RWPE1 (cell line): ENCODE data around the gene TMEM117.
"Not testable (repeated sequence)": the region's sequence is repeated elsewhere in the genome, so short reads cannot be mapped to it uniquely, and the experiment has no call there.

Experiments
- CTCF ChIA-PET: fragments of 350-600 bp; sonication (Branson Sonifier 250); formaldehyde crosslinking; extraction: SDS; loops from one replicate; lab custom pipeline; 2021; lab: Yijun Ruan, JAX
- POLR2A ChIA-PET: fragments of 400-600 bp; formaldehyde crosslinking; extraction: SDS; loops from one replicate; lab custom pipeline; 2020; ENCODE audit warnings: antibody characterized with exemption; ENCODE audit not compliant: low non-redundant PET; lab: Yijun Ruan, JAX
- DNase-seq: peaks from one replicate; pipeline ENCODE4 v3.0.0; 2012; ENCODE audit warnings: low spot score
- H3K27ac ChIP-seq: fragments of 450-650 bp; 2 replicates; pipeline ENCODE4 v1.5.1; 2017
- TF ChIP-seq, protein P1 (sequence below): fragments of 450-650 bp; conservative IDR thresholded peaks from 2 replicates; pipeline ENCODE4 v1.5.1; 2017; ENCODE audit warnings: low read depth, mild to moderate bottlenecking

TMEM117 gene

GRCh38 chr12:43861840-43862150, 25.9 kb downstream of the TMEM117 start:
- TF ChIP-seq, protein P1, sequence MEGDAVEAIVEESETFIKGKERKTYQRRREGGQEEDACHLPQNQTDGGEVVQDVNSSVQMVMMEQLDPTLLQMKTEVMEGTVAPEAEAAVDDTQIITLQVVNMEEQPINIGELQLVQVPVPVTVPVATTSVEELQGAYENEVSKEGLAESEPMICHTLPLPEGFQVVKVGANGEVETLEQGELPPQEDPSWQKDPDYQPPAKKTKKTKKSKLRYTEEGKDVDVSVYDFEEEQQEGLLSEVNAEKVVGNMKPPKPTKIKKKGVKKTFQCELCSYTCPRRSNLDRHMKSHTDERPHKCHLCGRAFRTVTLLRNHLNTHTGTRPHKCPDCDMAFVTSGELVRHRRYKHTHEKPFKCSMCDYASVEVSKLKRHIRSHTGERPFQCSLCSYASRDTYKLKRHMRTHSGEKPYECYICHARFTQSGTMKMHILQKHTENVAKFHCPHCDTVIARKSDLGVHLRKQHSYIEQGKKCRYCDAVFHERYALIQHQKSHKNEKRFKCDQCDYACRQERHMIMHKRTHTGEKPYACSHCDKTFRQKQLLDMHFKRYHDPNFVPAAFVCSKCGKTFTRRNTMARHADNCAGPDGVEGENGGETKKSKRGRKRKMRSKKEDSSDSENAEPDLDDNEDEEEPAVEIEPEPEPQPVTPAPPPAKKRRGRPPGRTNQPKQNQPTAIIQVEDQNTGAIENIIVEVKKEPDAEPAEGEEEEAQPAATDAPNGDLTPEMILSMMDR, result no peak
- H3K27ac ChIP-seq, result no peak overlapping the region
- CTCF ChIA-PET, result no interaction called here
- DNase-seq, result no peak
- POLR2A ChIA-PET, result no interaction called here

DNA sequence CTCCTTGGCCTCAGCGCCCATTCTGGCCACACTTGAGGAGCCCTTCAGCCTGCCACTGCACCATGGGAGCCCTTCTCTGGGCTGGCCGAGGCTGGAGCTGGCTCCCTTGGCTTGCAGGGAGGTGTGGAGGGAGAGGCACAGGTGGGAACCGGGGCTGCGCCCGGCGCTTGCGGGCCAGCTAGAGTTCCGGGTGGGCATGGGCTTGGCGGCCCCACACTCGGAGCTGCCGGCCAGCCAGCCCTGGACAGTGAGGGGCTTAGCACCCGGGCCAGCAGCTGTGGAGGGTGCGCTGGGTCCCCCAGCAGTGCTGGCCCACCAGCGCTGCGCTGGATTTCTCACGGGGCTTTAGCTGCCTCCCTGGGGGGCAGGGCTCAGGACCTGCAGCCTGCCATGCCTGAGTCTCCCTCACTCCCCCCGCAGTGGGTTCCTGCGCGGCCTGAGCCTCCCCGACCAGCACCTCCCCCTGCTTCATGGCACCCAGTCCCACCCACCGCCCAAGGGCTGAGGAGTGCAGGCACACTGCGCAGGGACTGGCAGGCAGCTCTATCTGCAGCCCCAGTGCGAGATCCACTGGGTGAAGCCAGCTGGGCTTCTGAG, 28.0 kb downstream of the TMEM117 start:
- no peak overlapping the region for H3K27ac ChIP-seq
- POLR2A ChIA-PET, result no interaction called here
- CTCF ChIA-PET, result interaction anchor here (0.6 kb wide), 1 partner anchor 58 kb away, joined by 3 read pairs; no protein-coding TSS in a partner anchor
- TF ChIP-seq, protein P1, result no peak
- no peak for DNase-seq

DNA sequence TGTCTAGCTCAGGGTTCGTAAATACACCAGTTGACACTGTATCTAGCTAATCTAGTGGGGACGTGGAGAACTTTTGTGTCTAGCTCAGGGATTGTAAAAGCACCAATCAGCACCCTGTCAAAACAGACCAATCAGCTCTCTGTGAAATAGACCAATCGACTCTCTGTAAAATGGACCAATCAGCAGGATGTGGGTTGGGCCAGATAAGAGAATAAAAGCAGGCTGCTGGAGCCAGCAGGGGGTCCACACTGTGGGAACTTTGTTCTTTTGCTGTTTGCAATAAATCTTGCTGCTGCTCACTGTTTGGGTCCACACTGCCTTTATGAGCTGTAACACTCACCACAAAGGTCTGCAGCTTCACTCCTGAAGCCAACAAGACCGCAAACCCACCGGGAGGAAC, 28.7 kb downstream of the TMEM117 start:
- POLR2A ChIA-PET, result interaction anchor here (0.9 kb wide), 1 partner anchor 47 kb away, joined by 3 read pairs; no protein-coding TSS in a partner anchor
- CTCF ChIA-PET, result interaction anchor here (0.6 kb wide), 1 partner anchor 58 kb away, joined by 3 read pairs; the partner anchor contains the start of gene TWF1
- not testable (repeated sequence) for H3K27ac ChIP-seq, DNase-seq

- ChIA-PET POLR2A (no interaction called here), CTCF (no interaction called here)
- no peak for DNase-seq
- TF ChIP-seq, protein P1, result no peak
- no peak overlapping the region for H3K27ac ChIP-seq
Observed at GRCh38 chr12:43869184-43869583, 33.3 kb downstream of the TMEM117 start.

- CTCF ChIA-PET, result interaction anchor here (0.6 kb wide), 1 partner anchor 43 kb away, joined by 3 read pairs; no protein-coding TSS in a partner anchor
- H3K27ac ChIP-seq, POLR2A ChIA-PET, DNase-seq: not testable (repeated sequence)
Observed at GRCh38 chr12:43869765-43870164, 33.9 kb downstream of the TMEM117 start.

DNA sequence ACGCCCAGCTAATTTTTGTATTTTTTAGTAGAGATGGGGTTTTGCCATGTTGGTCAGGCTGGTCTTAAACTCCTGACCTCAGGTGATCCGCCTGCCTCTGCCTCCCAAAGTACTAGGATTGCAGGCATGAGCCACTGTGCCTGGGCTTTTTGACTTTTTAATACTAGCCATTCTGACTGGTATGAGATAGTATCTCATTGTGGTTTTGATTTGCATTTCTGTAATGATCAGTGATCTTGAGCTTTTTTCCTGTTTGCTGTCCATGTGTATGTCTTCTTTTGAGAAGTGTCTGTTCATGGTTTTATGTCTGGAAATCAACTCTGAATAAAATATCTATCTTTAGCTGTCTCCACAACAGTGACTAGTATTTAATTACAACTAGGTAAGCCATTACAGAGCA, 35.4 kb downstream of the TMEM117 start:
- POLR2A ChIA-PET, CTCF ChIA-PET, DNase-seq, H3K27ac ChIP-seq: not testable (repeated sequence)

- ChIA-PET CTCF (interaction anchor here (0.8 kb wide), 1 partner anchor 10 kb away, joined by 5 read pairs; no protein-coding TSS in a partner anchor), POLR2A (no interaction called here)
- TF ChIP-seq, protein P1, result no peak
- no peak for DNase-seq
- no peak overlapping the region for H3K27ac ChIP-seq
Observed at GRCh38 chr12:43872396-43872795, 36.5 kb downstream of the TMEM117 start.

DNA sequence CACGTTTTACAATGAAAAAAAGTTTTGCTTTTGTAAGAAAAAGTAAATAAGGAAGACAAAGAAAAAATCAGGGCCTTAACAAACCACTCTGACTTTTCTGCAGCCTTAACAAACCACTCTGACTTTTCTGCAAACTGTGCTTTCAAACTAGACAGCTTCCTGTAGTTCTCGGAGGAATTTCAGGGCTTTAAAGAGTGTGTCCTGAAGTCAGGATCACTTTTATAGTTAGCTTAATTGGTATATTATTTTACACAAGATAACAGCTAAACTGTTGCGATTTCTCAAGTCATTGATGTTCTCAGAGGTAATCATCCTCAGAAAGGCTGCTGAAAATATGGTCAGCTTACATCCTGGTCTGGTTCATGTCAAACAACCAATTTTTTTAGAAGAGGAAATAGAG, 42.2 kb downstream of the TMEM117 start:
- ChIA-PET CTCF (interaction anchor here (0.5 kb wide), 1 partner anchor 77 kb away, joined by 5 read pairs; no protein-coding TSS in a partner anchor), POLR2A (no interaction called here)
- TF ChIP-seq, protein P1, result no peak
- no peak overlapping the region for H3K27ac ChIP-seq
- no peak for DNase-seq
